Measurements from ENCODE around the gene COL1A1. TPM values are rescaled to one million over a fixed set of nuclear protein-coding genes. Genes with fewer than 3 reads are reported as not detected.

Gene COL1A1
- total RNA-seq, 1 experiment from 2014 or later, result 1.4 TPM

DNA sequence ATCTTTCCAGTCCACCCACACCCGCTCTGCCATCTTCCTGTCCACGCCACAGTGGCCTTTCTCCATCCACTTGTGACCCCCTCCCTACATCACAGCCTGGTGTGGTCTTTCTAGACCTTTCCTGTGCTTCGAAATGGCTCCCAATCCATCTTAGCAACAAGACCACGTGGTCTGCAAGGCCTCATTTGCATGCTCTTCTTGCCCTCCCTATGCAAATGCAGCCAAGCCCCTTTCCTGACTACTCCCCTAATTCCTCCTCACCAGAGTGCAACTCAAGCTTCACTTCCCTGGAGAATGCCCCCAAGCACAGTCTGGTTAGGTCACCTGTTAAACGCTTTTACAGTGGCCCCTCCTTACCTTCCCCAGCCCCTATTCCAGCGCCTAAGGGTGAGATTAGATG is 57.1 kb downstream of the COL1A1 start:
- no peak for DNase-seq (ENCODE audit: low read depth)

DNA sequence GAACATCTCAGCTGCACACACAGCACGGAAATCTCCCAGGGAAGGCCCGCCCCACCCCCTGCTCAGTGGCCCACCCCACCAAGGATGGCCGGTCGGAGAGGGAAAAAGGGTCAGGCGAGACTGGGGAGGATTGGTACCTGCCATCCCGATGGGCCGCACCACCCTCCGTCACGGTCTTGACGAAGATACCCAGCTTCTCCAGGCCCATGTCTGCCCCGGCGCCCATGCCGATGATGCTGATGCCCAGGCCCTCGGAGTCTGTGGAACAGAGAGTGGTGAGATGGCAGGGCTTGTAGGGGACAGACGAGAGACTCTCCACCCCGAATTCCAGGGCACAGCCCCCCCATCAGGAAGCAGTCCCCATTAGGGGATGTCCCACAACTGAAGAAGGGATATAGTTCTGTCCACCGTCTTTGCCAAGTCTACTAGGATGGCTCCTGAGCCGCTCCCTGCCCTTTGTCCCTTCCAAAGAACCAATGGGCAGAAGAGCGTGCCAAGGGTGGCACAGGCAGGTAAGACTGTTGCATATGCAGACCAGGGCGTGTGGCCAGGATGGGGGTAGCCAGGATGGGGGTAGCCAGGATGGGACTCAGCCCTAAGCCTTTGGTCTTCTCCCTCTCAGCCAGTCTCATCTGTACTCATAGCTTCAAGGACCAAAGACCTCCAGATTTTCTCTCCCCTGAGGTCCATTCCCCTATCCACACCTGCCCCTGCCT is 57.8 kb downstream of the COL1A1 start:
- no peak for DNase-seq (ENCODE audit: low read depth)

DNA sequence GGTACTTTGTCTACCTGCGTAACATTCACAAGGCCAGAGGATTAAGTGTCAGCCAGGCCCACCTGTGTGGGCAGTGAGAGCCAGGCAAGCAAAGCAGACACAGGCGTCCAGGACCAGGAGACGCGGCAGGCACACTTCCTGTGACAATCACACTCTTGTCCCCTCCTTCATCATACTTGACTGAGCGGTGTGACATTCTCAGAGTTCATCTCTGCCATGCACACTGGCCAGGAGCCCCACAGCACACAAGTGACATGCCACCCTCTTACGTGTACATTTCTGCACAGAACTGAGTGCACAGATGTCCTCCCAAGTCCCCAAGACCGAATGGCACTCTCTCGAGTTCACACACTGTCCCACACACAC is 59.7 kb downstream of the COL1A1 start:
- DNase-seq (ENCODE audit: low read depth), result no peak

DNA sequence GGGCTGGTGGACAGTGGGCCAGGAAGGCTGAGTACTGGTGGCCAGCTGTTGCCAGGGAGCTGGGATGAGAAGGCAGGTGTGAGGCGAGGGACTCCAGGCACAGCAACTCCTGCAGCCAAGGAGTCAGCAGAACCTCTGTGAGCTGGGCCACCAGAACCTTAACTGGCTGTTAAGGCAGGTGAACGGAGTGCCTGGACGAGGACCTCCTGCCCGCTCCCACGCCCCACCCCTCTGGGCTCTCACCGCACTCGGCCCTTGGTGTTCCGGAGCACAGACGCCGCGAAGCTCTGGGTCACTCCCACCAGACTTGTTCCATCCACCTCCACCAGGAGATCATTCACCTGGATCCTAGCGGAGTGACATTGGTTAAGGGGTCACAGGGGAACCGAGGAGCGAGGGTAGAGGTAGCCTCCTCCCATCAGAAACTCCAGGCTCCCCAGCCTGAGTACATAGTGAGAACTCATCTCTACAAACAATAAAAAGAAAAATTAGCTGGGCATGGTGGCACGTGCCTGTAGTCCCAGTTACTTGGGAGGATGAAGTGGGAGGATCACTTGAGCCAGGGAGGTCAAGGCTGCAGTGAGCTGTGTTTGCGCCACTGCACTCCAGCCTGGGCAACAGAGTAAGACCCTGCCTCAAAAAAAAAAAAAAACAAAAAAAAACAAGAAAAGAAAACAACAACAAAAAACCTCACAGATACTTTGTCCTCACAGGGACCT is 60.2 kb downstream of the COL1A1 start:
- no peak for DNase-seq (ENCODE audit: low read depth)

DNA sequence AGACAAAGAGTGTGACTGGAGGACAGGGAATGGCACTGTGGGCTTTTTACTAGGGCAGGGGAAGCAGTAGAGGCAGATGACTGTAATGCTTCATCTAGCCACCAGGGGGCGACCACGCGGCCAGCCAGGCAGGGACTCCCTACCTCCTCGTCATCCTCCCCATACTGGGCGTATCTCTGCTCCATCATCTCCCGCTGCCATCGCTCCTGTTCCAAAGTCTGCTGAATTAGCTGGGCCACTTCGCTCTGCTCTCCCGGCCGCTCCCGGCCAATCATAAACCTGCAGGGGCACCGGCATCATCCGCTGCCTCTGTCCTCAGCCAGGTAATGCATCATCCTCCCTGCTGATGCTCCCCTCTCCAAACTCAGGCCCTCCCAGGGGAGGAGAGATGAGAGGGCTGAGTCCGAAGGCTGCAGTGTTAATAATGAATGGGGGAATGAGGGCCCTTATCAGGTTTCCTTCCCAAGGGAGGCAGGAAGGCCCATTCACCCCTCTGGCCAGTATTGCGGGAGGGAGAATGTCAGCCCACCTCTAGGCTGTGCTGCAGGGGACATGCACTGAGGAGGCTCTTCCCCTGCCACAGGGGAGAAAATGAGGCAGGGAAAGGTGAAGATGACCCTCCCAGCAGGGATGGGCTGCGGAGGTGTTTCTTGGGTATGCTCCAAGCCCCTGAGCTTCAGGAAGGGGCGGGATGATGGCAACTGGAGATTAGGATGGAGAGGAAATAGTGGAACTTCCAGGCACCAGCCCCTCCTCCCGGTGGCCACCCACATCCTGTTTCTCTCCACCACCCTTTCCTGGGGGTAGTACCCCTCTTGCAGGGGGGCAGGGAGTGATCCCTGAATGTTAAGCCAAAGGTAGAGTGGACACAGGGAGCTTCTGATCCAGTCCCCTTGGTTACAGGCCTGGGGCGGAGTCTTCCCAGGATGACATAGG is 61.2 kb downstream of the COL1A1 start:
- DNase-seq (ENCODE audit: low read depth), result peak; percentile 78

DNA sequence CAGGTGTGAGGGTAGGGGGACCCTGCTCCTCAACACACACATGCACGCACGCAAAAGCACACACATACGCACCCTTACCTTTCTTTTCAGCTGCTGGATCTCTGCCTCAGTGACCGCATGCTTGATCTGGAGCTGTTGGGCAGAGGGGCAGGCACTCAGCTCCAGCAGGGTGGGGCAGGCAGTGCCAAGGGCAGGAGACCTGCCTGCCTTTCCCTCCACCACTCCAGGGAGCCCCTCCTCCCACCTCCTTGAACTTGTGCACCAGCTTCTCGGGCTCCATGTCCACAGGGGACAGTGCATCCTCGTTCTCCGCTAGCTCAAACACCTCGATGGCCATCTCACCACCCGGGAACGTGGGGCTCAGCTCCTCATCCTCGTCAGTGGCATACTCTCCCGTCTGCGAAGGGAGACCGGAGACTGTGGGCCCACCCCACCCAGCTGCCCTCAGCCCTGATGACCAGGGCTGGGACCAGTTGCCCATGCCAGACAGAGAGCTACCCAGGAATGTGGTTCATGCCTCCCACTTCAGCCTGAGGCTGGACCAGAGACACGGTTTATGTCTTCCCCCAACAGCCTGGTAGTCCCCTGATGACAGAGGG is 62.1 kb downstream of the COL1A1 start:
- no peak for DNase-seq (ENCODE audit: low read depth)

DNA sequence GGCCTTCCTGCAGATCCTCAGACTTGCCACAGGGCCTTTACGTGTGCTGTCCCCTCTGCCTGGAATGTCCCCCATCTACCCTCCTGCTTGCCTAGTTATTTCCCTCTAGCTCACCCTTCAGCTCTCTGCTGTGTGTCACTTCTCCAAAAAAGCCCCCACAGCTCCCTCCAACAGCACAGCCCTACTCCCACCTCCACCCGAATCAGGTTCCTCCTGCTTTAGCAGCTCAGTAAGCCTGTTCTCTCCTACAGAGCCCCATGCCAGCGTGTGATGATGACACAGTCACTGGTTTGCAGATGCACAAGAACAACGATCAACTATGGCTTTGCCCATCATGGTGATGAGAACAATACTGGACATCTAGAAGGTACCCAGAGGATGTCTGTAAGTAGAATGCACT is 64.4 kb downstream of the COL1A1 start:
- DNase-seq (ENCODE audit: low read depth), result no peak

DNA sequence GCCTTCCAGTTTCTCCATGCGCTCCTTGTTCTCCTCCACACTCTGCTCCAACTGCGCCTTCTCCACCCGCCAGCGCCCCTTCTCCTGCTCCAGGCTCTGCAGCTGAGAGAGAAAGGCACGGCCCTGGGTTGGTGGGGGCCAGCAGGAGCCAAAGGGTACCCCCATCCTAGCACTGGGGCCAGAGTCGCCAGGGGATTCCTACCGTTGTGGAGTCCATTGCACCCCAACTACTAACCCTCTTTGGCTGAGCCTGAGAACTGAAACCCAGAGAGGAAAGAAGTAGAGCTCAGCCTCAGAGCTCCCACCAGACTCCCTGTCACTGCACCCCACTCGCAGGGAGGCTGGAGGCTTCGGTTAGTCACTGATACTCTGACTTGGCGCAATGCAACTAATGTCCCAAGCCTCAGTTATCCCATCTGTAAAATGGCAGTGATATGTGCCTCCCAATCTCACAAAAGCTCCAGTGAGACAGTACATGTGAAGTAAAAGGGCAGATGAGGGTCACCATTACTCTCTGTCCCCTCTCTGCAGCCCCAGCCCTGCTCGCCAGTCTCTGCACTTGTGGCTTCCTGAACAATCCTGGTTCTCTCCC is 65.2 kb downstream of the COL1A1 start:
- no peak for DNase-seq (ENCODE audit: low read depth)

DNA sequence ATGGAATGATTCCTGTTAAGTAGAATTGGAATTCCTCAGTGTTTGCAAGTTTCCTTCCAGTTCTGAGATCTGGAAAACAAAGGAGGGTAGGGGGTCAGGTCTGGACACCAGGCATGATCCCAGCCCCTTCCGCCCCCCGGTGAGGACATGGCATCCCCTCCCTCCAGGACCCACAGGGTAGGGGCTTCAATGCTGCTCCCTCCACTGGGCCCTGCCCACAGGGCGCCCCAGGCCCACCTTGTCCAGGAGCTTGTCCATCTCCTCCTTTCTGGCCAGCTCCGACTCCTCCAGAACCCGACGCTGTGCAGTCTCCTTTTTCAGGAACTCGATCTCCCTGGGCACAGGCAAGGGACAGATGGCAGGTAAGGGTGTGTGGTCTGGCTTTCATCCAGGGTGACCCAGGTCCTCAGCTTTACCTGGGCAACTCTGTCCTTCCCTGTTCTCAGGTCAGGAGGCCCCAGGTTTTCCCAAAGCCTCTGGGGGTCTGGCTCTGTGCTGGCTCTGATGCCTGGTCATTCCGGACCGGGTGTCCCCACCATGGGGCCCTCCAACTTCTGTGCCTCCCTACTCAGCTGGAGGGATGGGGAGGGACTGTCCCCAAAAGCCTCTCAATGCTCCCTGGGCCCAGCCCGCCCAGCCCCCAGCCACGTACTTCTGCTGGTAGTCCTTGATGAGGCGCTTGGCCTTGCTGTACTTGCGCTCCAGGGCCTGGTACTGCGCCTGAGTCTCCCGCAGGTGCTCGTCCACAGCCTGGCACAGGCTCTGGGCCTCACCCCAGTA is 65.9 kb downstream of the COL1A1 start:
- DNase-seq (ENCODE audit: low read depth), result no peak

DNA sequence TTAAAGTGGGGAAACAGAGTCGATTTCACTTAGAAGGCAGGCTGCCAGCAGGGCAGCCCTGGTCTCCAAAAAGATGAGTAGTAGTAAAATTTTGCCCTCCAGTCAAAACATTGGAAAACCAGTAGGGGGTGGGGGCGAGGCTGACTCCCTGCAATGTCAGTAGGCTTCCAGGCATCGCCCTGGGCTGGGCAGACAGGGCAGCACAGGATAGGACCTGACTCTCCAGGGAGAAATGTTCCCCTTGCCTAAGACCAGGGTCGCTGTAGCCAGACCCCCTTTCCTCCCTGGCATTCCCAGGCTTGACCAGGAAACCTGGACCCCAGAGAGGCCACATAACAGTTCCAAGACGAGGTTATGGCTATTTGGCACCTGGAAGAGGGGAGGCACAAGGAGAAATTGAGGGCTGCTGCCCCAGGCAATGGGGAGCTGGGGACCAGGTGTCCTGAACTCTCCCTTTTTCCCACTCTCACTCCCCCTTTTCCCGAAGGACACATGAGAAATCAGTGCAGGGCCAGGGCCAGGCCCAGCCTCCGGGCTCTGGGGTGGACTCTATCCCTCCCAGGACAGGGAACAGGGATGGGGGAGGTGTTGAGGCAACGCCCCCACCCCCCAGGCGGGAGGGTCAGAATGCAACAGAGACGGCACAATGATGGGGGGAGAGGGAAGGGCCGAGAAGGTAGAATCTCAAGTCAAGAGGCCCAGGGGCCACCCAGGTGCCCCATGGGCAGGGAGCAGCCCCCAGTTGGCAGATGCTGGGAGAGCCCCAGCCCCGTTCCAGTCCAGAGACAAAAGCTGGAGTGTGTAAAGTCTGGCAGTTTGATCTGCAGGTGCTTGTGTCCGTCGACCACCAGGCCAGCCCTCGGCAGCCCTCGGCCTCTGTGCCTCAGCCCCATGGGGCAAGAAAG is 67.0 kb downstream of the COL1A1 start:
- no peak for DNase-seq (ENCODE audit: low read depth)

DNA sequence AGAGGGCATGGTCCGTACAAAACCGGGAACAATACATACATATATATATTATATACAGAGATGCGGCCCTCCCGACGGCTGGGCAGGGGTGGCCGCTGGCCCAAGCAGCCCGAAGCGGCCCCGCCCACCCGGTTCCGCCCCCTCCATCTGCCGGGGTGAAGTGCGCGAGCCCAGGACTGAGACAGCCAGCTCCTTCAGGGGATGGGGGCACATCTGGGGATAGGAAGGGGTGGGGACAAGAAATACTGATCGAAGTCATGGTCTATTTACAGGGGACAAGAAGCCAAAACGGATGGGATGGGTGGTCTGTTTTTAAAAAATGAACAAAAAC is 67.7 kb downstream of the COL1A1 start:
- DNase-seq (ENCODE audit: low read depth), result no peak

Small RNA genes within 50 kb of the gene (small RNA-seq; reads per million reads assigned to genes)
- gene SUMO2P7, result not detected

Other genes starting within 250 kb of the COL1A1 start
- gene DLX4, start 232.4 kb downstream of the COL1A1 start, total RNA-seq (2014; rRNA removed; shearing (Covaris generic)), result 0.10 and 0.31 TPM in 2 replicates
- gene DLX3, start 206.4 kb downstream of the COL1A1 start, total RNA-seq (2014; rRNA removed; shearing (Covaris generic)), result 0.13 TPM in 1 of 2 replicates, not detected in the other
- 680 and 729 TPM in 2 replicates for gene ITGA3, start 145.5 kb downstream of the COL1A1 start, total RNA-seq (2014; rRNA removed; shearing (Covaris generic))
- gene PDK2, start 106.3 kb downstream of the COL1A1 start, total RNA-seq (2014; rRNA removed; shearing (Covaris generic)), result 3.3 and 3.9 TPM in 2 replicates
- gene SAMD14, start 71.5 kb downstream of the COL1A1 start, total RNA-seq (2014; rRNA removed; shearing (Covaris generic)), result 0.50 TPM in 1 of 2 replicates, not detected in the other
- 38.7 and 46.4 TPM in 2 replicates for gene PPP1R9B, start 51.0 kb downstream of the COL1A1 start, total RNA-seq (2014; rRNA removed; shearing (Covaris generic))
- not detected in 2 replicates for gene SGCA, start 35.6 kb downstream of the COL1A1 start, total RNA-seq (2014; rRNA removed; shearing (Covaris generic))
- 1.7 and 2.5 TPM in 2 replicates for gene TMEM92, start 72.8 kb upstream of the COL1A1 start, total RNA-seq (2014; rRNA removed; shearing (Covaris generic))
- 50.5 and 53.4 TPM in 2 replicates for gene XYLT2, start 144.5 kb upstream of the COL1A1 start, total RNA-seq (2014; rRNA removed; shearing (Covaris generic))
- gene MRPL27, start 171.6 kb upstream of the COL1A1 start, total RNA-seq (2014; rRNA removed; shearing (Covaris generic)), result 98.1 and 143 TPM in 2 replicates
- gene EME1, start 171.6 kb upstream of the COL1A1 start, total RNA-seq (2014; rRNA removed; shearing (Covaris generic)), result 23.7 and 24.4 TPM in 2 replicates
- 235 and 290 TPM in 2 replicates for gene LRRC59, start 195.9 kb upstream of the COL1A1 start, total RNA-seq (2014; rRNA removed; shearing (Covaris generic))
- 9.6 and 11.1 TPM in 2 replicates for gene ACSF2, start 224.6 kb upstream of the COL1A1 start, total RNA-seq (2014; rRNA removed; shearing (Covaris generic))